DOHH2 (cell line): Measurements from ENCODE around the gene PACRG.

Source experiments
- H3F3A ChIP-seq: fragments of 200-600 bp; sonication (generic), shearing (Covaris generic); 2 replicates; pipeline ENCODE4 v1.6.0; 2016; ENCODE audit warnings: antibody characterized with exemption, mild to moderate bottlenecking; ENCODE audit not compliant: control insufficient read depth, insufficient read depth
- H3K27ac ChIP-seq: fragments of 200-600 bp; sonication (generic); 2 replicates; pipeline ENCODE4 v1.5.1; 2014; ENCODE audit warnings: low read depth, mild to moderate bottlenecking, low read length, moderate library complexity
- H3K27me3 ChIP-seq: fragments of 200-600 bp; sonication (generic); 2 replicates; pipeline ENCODE4 v1.6.1; 2014; ENCODE audit warnings: mild to moderate bottlenecking, low read length, mixed read lengths; ENCODE audit not compliant: control insufficient read depth
- H3K36me3 ChIP-seq: fragments of 200-600 bp; sonication (generic); 2 replicates; pipeline ENCODE4 v1.6.1; 2014; ENCODE audit warnings: mild to moderate bottlenecking, low read length, moderate library complexity, mixed read lengths; ENCODE audit not compliant: control insufficient read depth
- H3K4me1 ChIP-seq: fragments of 200-600 bp; sonication (generic); 2 replicates; pipeline ENCODE4 v1.6.1; 2014; ENCODE audit warnings: mild to moderate bottlenecking, low read length, mixed read lengths; ENCODE audit not compliant: control insufficient read depth
- H3K4me2 ChIP-seq: fragments of 200-600 bp; sonication (generic); 2 replicates; pipeline ENCODE4 v1.6.0; 2014; ENCODE audit warnings: mild to moderate bottlenecking, low read length, moderate library complexity
- H3K4me3 ChIP-seq: fragments of 200-600 bp; sonication (generic); 2 replicates; pipeline ENCODE4 v1.5.1; 2014; ENCODE audit warnings: mild to moderate bottlenecking, low read length, mixed read lengths
- H3K79me2 ChIP-seq: fragments of 200-600 bp; sonication (generic); 2 replicates; pipeline ENCODE4 v1.6.1; 2014; ENCODE audit warnings: mild to moderate bottlenecking, low read length, mixed read lengths; ENCODE audit not compliant: control insufficient read depth
- H3K9me2 ChIP-seq: fragments of 200-600 bp; sonication (generic); replicated peaks from 2 replicates; pipeline ENCODE4 v1.6.1; 2014; ENCODE audit warnings: mild to moderate bottlenecking, low read length, mixed read lengths; ENCODE audit not compliant: control insufficient read depth
- H3K9me3 ChIP-seq: fragments of 200-600 bp; sonication (generic); 2 replicates; pipeline ENCODE4 v1.6.1; 2014; ENCODE audit warnings: antibody characterized with exemption, low read length, mixed read lengths; ENCODE audit not compliant: control insufficient read depth, insufficient read depth
- H4K20me1 ChIP-seq: fragments of 200-600 bp; sonication (generic); 2 replicates; pipeline ENCODE4 v1.6.0; 2014; ENCODE audit warnings: low read depth, mild to moderate bottlenecking, antibody characterized with exemption, low read length, moderate library complexity; ENCODE audit not compliant: control insufficient read depth, insufficient read depth
- CTCF ChIP-seq: fragments of 200-600 bp; sonication (generic); IDR thresholded peaks from one replicate; pipeline ENCODE4 v1.5.1; 2014; ENCODE audit warnings: antibody characterized with exemption, mild to moderate bottlenecking, low read depth, low read length; ENCODE audit not compliant: poor library complexity, severe bottlenecking
- EZH2phosphoT487 ChIP-seq: fragments of 200-600 bp; sonication (generic); IDR thresholded peaks from 2 replicates; pipeline ENCODE4 v1.6.1; 2017; ENCODE audit warnings: borderline replicate concordance, mild to moderate bottlenecking, antibody characterized with exemption, low read length, moderate library complexity, mixed read lengths

PACRG gene

DNA sequence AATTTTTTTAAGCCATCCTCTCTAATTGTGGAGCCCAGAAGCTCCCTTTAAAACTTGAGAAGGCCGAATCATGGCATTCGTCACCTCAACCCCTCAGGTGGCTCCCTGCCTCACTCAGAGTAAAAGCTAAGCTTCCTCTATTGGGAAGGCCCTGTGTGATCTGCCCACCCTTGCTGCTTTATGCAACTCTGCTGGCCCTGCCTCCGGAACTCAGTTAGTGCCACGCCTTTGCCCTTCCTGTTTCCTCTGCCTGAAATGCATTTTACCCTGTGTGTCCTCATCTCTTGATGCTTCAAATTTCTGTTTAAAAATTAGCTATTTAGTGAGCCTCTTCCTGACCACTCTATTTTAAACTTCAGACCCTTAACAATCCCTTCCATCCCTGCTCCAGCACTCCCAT, 5.7 kb downstream of the PACRG start:
- no peak overlapping the region for H3K4me2 ChIP-seq
- H3K4me1 ChIP-seq = no peaks in the 10 kb centered on the region
- no peak overlapping the region for H3K27ac ChIP-seq
- no peaks in the 10 kb centered on the region for H3K9me3 ChIP-seq
- no peaks in the 10 kb centered on the region; the same call in 1 of the 2 replicates for H3K9me2 ChIP-seq
- no peaks in the 10 kb centered on the region for H4K20me1 ChIP-seq
- no peaks in the 10 kb centered on the region for H3F3A ChIP-seq
- no peaks in the 10 kb centered on the region for H3K36me3 ChIP-seq
- no peak overlapping the region for H3K4me3 ChIP-seq
- TF ChIP-seq CTCF (no peak), EZH2phosphoT487 (no peak)
- H3K27me3 ChIP-seq = no peaks in the 10 kb centered on the region
- H3K79me2 ChIP-seq = no peaks in the 10 kb centered on the region

GRCh38 chr6:162736961-162737360, 9.2 kb downstream of the PACRG start:
- Histone ChIP-seq H3K9me2 (no peaks in the 10 kb centered on the region; the same call in 1 of the 2 replicates), H3K4me1 (no peaks in the 10 kb centered on the region), H3K36me3 (no peaks in the 10 kb centered on the region), H3K27ac (no peak overlapping the region), H3F3A (no peaks in the 10 kb centered on the region), H3K27me3 (no peaks in the 10 kb centered on the region), H4K20me1 (no peaks in the 10 kb centered on the region), H3K79me2 (no peaks in the 10 kb centered on the region), H3K9me3 (no peaks in the 10 kb centered on the region), H3K4me2 (no peak overlapping the region), H3K4me3 (no peak overlapping the region)
- TF ChIP-seq CTCF = no peak
- no peak for TF ChIP-seq EZH2phosphoT487

GRCh38 chr6:162750776-162751175, 23.0 kb downstream of the PACRG start:
- H3K36me3 ChIP-seq = no peaks in the 10 kb centered on the region
- H3F3A ChIP-seq = no peaks in the 10 kb centered on the region
- no peaks in the 10 kb centered on the region for H3K9me3 ChIP-seq
- H3K9me2 ChIP-seq = no peaks in the 10 kb centered on the region
- TF ChIP-seq CTCF = no peak
- no peak for TF ChIP-seq EZH2phosphoT487
- no peaks in the 10 kb centered on the region for H3K4me1 ChIP-seq
- no peaks in the 10 kb centered on the region for H3K27me3 ChIP-seq
- no peaks in the 10 kb centered on the region for H3K79me2 ChIP-seq
- no peak overlapping the region for H3K4me2 ChIP-seq
- no peak overlapping the region for H3K27ac ChIP-seq
- no peaks in the 10 kb centered on the region for H4K20me1 ChIP-seq
- no peak overlapping the region for H3K4me3 ChIP-seq
